Measurements from ENCODE around the gene NOTCH3. TPM values are rescaled to one million over a fixed set of nuclear protein-coding genes. Genes with fewer than 3 reads are reported as not detected.

Gene NOTCH3
- total RNA-seq, 1 experiment from 2014 or later: 44.7 TPM

DNA sequence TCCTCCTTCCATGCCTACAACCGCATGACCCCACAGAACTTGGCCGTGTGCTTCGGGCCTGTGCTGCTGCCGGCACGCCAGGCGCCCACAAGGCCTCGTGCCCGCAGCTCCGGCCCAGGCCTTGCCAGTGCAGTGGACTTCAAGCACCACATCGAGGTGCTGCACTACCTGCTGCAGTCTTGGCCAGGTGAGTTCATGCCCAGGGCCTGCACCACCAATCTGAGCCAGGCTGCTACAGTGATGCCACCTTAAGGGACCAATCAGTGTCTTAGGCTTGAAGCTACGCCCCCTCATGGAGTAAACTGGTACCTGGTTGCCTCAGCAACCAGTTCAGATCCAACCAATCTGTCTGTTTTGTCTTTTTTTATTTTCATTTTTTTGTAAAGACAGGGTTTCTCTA lies 88.4 kb downstream of the NOTCH3 start:
- Mint-ChIP-seq H3K4me1 (ENCODE audit: low read depth, unreplicated experiment) (no peaks in the 10 kb centered on the region), H3K36me3 (ENCODE audit: insufficient read depth, unreplicated experiment) (no peaks in the 10 kb centered on the region), H3K27ac (ENCODE audit: unreplicated experiment) (no peak overlapping the region), H3K27me3 (ENCODE audit: unreplicated experiment) (no peaks in the 10 kb centered on the region), H3K4me3 (ENCODE audit: low read depth, unreplicated experiment) (no peak overlapping the region), H3K9me3 (ENCODE audit: low read depth, unreplicated experiment) (no peaks in the 10 kb centered on the region)
- BruUV-seq (replicated peaks): no TSS peak
- CTCF ChIA-PET: no interaction called here
- TF ChIP-seq, protein P1, sequence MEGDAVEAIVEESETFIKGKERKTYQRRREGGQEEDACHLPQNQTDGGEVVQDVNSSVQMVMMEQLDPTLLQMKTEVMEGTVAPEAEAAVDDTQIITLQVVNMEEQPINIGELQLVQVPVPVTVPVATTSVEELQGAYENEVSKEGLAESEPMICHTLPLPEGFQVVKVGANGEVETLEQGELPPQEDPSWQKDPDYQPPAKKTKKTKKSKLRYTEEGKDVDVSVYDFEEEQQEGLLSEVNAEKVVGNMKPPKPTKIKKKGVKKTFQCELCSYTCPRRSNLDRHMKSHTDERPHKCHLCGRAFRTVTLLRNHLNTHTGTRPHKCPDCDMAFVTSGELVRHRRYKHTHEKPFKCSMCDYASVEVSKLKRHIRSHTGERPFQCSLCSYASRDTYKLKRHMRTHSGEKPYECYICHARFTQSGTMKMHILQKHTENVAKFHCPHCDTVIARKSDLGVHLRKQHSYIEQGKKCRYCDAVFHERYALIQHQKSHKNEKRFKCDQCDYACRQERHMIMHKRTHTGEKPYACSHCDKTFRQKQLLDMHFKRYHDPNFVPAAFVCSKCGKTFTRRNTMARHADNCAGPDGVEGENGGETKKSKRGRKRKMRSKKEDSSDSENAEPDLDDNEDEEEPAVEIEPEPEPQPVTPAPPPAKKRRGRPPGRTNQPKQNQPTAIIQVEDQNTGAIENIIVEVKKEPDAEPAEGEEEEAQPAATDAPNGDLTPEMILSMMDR (IDR thresholded peaks at IDR 0.05; ENCODE audit: unreplicated experiment): no peak
- no peak for DNase-seq
- intact Hi-C loops (cut with micrococcal nuclease; ENCODE audit: unreplicated experiment): no loop called here

DNA sequence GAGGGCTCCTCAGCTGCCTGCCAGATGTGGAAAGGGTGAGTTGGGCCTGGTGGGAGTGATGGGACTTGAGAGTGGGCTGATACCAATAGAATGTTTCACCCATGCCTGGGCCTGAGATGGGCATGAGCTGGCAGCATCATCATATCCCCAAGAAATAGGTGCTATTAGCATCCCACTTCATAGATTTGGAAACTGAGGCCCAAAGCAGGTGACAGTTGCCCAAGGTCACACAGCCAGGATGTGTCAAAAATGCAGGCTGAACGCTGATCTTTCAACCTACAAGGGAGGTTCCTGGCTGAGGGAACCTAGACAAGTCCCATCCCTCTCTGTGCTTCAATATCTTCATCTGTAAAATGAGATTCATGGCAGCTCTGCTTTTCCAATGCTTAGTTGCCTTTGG lies 89.0 kb downstream of the NOTCH3 start:
- H3K27ac Mint-ChIP-seq (ENCODE audit: unreplicated experiment): no peak overlapping the region
- BruUV-seq (replicated peaks): no TSS peak

DNA sequence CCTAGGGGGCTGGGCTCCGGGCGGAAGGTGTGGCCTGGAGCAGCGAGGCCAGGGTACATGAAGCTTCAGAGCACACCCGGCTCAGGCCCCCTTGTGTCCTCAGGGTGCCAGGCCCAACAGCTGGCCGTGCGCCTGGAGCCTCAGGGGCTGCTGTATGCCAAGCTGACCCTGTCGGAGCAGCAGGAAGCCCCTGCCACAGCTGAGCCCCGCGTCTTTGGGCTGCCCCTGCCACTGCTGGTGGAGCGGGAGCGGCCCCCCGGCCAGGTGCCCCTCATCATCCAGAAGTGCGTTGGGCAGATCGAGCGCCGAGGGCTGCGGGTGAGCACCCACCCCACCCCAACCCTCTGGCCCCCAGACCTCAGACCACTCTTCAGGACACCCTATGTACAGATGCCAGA lies 90.4 kb downstream of the NOTCH3 start:
- no peaks in the 10 kb centered on the region for H3K27me3 Mint-ChIP-seq (ENCODE audit: unreplicated experiment)

More for the DNA sequence above, 89.0 kb downstream of the NOTCH3 start:
- H3K27me3 Mint-ChIP-seq (ENCODE audit: unreplicated experiment): no peaks in the 10 kb centered on the region
- H3K36me3 Mint-ChIP-seq (ENCODE audit: insufficient read depth, unreplicated experiment): peaks cover 4% of the 10 kb centered on the region
- CTCF ChIA-PET: no interaction called here
- H3K4me1 Mint-ChIP-seq (ENCODE audit: low read depth, unreplicated experiment): peaks cover 3% of the 10 kb centered on the region
- H3K4me3 Mint-ChIP-seq (ENCODE audit: low read depth, unreplicated experiment): no peak overlapping the region
- no peak for DNase-seq
- TF ChIP-seq, protein P1 (IDR thresholded peaks at IDR 0.05; ENCODE audit: unreplicated experiment): no peak
- H3K9me3 Mint-ChIP-seq (ENCODE audit: low read depth, unreplicated experiment): no peaks in the 10 kb centered on the region
- intact Hi-C loops (cut with micrococcal nuclease; ENCODE audit: unreplicated experiment): no loop called here

GRCh38 chr19:15109768-15110417 lies 90.9 kb downstream of the NOTCH3 start:
- peaks cover 8% of the 10 kb centered on the region for H3K4me1 Mint-ChIP-seq (ENCODE audit: low read depth, unreplicated experiment)
- H3K9me3 Mint-ChIP-seq (ENCODE audit: low read depth, unreplicated experiment): no peaks in the 10 kb centered on the region
- BruUV-seq (replicated peaks): no TSS peak
- TF ChIP-seq, protein P1 (IDR thresholded peaks at IDR 0.05; ENCODE audit: unreplicated experiment): no peak
- no peak overlapping the region for H3K4me3 Mint-ChIP-seq (ENCODE audit: low read depth, unreplicated experiment)
- H3K27me3 Mint-ChIP-seq (ENCODE audit: unreplicated experiment): no peaks in the 10 kb centered on the region
- intact Hi-C loops (cut with micrococcal nuclease; ENCODE audit: unreplicated experiment): no loop called here
- CTCF ChIA-PET: no interaction called here
- no peak for DNase-seq
- no peak overlapping the region for H3K27ac Mint-ChIP-seq (ENCODE audit: unreplicated experiment)
- peaks cover 5% of the 10 kb centered on the region for H3K36me3 Mint-ChIP-seq (ENCODE audit: insufficient read depth, unreplicated experiment)

More for the DNA sequence above, 90.4 kb downstream of the NOTCH3 start:
- CTCF ChIA-PET: interaction anchor here (0.7 kb wide), 1 partner anchor 67 kb away, joined by 3 read pairs; no protein-coding TSS in a partner anchor
- Mint-ChIP-seq H3K4me3 (ENCODE audit: low read depth, unreplicated experiment) (no peak overlapping the region), H3K9me3 (ENCODE audit: low read depth, unreplicated experiment) (no peaks in the 10 kb centered on the region), H3K4me1 (ENCODE audit: low read depth, unreplicated experiment) (peaks cover 8% of the 10 kb centered on the region), H3K36me3 (ENCODE audit: insufficient read depth, unreplicated experiment) (peaks cover 5% of the 10 kb centered on the region), H3K27ac (ENCODE audit: unreplicated experiment) (no peak overlapping the region)
- no peak for DNase-seq
- intact Hi-C loops (cut with micrococcal nuclease; ENCODE audit: unreplicated experiment): no loop called here
- TF ChIP-seq, protein P1 (IDR thresholded peaks at IDR 0.05; ENCODE audit: unreplicated experiment): no peak
- BruUV-seq (replicated peaks): no TSS peak

Small RNA genes lying within 50 kb of the gene (microRNA-seq; reads per million reads assigned to microRNA genes)
- gene MIR6795: 1.4 reads per million

Other genes starting within 250 kb of the NOTCH3 start
- not detected in 2 replicates for gene SLC1A6, start 221.1 kb downstream of the NOTCH3 start, total RNA-seq (2022)
- gene CASP14, start 151.5 kb downstream of the NOTCH3 start, total RNA-seq (2022): not detected in 2 replicates
- not detected in 2 replicates for gene OR1I1, start 118.8 kb downstream of the NOTCH3 start, total RNA-seq (2022)
- 2.1 and 2.6 TPM in 2 replicates for gene SYDE1, start 93.6 kb downstream of the NOTCH3 start, total RNA-seq (2022)
- gene EPHX3, start 31.5 kb upstream of the NOTCH3 start, total RNA-seq (2022): 0.86 and 1.0 TPM in 2 replicates
- 92.2 and 93.9 TPM in 2 replicates for gene BRD4, start 131.5 kb upstream of the NOTCH3 start, total RNA-seq (2022)
- gene AKAP8, start 178.8 kb upstream of the NOTCH3 start, total RNA-seq (2022): 35.8 and 38.0 TPM in 2 replicates
- gene AKAP8L, start 218.0 kb upstream of the NOTCH3 start, total RNA-seq (2022): 94.0 and 96.8 TPM in 2 replicates
- gene WIZ, start 249.0 kb upstream of the NOTCH3 start, total RNA-seq (2022): 31.9 and 34.0 TPM in 2 replicates